GM12891 (cell line): ENCODE results near the gene EMC6.

Experiments used
- POLR2A ChIP-seq: IDR thresholded peaks from 2 replicates; pipeline ENCODE4 v1.6.1; 2011; ENCODE audit warnings: low read depth, low read length, control low read depth
- POLR2AphosphoS5 ChIP-seq: IDR thresholded peaks from 2 replicates; pipeline ENCODE4 v1.6.1; 2011; ENCODE audit warnings: low read depth, low read length, control low read depth
- TAF1 ChIP-seq: IDR thresholded peaks from 2 replicates; pipeline ENCODE4 v1.6.1; 2011; ENCODE audit warnings: low read depth, low read length, control low read depth

DNA sequence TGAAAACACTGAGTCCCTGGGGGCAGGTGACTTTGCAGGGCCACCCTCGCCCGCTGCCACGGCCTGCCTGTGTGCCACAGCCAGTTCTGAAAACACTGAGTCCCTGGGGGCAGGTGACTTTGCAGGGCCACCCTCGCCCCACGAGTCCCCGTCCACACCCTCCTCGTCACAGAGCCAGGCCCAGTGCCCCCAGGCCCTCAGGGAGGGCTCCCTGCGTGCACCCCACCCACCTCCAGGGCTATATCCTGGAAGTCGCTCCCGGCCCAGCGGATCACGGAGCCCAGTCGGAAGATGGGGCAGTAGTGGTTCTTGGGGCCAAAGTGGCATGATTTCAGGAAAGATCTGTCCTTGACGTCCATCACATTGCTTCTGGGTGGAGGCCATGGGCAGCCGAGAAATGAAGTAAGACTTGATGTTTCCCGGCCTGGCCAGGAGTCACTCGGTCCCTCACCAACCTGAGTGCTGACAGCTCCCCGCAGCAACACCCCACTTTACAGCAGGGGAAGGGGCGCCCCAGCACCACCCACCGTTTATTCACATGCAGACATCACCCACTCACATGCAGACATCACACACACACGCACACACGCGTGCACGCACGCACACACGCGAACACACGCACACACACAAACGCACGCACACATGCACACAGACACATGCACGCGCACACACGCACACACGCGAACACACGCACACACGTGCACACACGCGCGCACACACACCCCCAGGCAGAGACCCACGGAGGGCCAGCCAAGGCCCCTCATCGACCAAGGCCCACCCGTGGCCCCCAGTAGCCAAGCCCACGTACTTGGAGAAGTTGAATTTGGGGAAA is 20.9 kb downstream of the EMC6 start:
- TF ChIP-seq POLR2A (no peak), TAF1 (no peak), POLR2AphosphoS5 (no peak)
